OCI-LY1 (cell line): ENCODE data around the gene TSEN15.

ENCODE experiments used
- EZH2 ChIP-seq: fragments of 200-600 bp; sonication (generic), shearing (Covaris generic); IDR thresholded peaks from 2 replicates; pipeline ENCODE4 v1.8.0; 2017; ENCODE audit warnings: borderline replicate concordance, mixed run types, mild to moderate bottlenecking, antibody characterized with exemption, low read length, moderate library complexity, mixed read lengths
- TF ChIP-seq, protein P1 (sequence below): fragments of 200-600 bp; sonication (generic), shearing (Covaris generic); IDR thresholded peaks from 2 replicates; pipeline ENCODE4 v1.5.1; 2017; ENCODE audit warnings: mild to moderate bottlenecking, antibody characterized with exemption, low read length, moderate library complexity, mixed read lengths

DNA sequence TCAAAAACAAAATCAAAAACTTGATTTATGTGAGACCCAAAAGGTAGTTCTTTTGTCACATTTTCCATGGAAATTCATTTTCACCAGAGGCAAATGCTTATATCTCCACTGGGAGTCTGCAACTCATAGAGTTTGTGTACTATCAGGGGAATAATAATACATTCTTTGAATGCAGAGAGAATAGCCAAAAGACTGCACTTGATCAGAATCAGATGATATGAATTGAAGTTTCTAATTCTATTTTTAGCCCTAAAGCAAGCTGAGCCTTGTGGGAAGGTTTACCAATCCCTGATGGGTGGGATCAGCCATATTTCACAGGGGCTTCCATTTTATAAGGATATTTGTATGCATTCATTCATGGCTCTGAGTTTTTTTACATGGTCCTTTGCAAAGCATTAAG lies 49.6 kb downstream of the TSEN15 start:
- TF ChIP-seq, protein P1, sequence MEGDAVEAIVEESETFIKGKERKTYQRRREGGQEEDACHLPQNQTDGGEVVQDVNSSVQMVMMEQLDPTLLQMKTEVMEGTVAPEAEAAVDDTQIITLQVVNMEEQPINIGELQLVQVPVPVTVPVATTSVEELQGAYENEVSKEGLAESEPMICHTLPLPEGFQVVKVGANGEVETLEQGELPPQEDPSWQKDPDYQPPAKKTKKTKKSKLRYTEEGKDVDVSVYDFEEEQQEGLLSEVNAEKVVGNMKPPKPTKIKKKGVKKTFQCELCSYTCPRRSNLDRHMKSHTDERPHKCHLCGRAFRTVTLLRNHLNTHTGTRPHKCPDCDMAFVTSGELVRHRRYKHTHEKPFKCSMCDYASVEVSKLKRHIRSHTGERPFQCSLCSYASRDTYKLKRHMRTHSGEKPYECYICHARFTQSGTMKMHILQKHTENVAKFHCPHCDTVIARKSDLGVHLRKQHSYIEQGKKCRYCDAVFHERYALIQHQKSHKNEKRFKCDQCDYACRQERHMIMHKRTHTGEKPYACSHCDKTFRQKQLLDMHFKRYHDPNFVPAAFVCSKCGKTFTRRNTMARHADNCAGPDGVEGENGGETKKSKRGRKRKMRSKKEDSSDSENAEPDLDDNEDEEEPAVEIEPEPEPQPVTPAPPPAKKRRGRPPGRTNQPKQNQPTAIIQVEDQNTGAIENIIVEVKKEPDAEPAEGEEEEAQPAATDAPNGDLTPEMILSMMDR, result no peak
- TF ChIP-seq EZH2, result no peak
